Measurements from ENCODE around the gene RPL22L1.
"Not testable (repeated sequence)": the region's sequence is repeated elsewhere in the genome, so short reads cannot be mapped to it uniquely, and the experiment has no call there.

DNA sequence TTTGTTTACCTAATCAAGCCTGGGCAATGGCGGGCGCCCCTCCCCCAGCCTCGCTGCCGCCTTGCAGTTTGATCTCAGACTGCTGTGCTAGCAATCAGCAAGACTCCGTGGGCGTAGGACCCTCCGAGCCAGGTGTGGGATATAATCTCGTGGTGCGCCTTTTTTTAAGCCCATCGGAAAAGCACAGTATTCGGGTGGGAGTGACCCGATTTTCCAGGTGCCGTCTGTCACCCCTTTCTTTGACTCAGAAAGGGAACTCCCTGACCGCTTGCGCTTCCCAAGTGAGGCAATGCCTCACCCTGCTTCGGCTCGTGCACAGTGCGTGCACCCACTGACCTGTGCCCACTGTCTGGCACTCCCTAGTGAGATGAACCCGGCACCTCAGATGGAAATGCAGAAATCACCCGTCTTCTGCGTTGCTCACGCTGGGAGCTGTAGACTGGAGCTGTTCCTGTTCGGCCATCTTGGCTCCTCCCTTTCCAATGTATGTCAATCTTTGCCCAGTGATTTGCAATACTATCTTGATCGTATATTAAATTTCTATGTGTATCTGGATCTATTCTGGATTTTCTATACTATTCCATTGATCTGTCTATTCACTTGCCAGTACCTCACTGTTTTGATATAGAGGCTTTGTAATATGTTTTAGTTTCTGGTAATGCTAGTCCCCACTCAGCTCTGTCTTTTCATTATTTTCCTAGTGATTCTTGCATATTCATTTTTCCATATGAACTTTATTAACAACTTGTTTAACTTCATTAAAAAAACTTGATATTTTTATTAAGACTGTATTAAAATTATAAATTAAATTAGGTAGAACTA is 14.3 kb upstream of the RPL22L1 start:
- TF ChIP-seq, protein P1, sequence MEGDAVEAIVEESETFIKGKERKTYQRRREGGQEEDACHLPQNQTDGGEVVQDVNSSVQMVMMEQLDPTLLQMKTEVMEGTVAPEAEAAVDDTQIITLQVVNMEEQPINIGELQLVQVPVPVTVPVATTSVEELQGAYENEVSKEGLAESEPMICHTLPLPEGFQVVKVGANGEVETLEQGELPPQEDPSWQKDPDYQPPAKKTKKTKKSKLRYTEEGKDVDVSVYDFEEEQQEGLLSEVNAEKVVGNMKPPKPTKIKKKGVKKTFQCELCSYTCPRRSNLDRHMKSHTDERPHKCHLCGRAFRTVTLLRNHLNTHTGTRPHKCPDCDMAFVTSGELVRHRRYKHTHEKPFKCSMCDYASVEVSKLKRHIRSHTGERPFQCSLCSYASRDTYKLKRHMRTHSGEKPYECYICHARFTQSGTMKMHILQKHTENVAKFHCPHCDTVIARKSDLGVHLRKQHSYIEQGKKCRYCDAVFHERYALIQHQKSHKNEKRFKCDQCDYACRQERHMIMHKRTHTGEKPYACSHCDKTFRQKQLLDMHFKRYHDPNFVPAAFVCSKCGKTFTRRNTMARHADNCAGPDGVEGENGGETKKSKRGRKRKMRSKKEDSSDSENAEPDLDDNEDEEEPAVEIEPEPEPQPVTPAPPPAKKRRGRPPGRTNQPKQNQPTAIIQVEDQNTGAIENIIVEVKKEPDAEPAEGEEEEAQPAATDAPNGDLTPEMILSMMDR (IDR thresholded peaks at IDR 0.05): not testable (repeated sequence)
- TF ChIP-seq POLR2A (IDR thresholded peaks at IDR 0.05): not testable (repeated sequence)

Data from heart left ventricle (tissue), 13 donors.